ENCODE results near the gene DNAJB14. TPM values are rescaled to one million over a fixed set of nuclear protein-coding genes. Genes with fewer than 3 reads are reported as not detected.

Gene DNAJB14
- total and polyA plus RNA-seq, 2 of the 13 experiments (the other 11 are each of a cell fraction or from before 2014, with no cell fraction given): 9.1 to 38.1 TPM

DNA sequence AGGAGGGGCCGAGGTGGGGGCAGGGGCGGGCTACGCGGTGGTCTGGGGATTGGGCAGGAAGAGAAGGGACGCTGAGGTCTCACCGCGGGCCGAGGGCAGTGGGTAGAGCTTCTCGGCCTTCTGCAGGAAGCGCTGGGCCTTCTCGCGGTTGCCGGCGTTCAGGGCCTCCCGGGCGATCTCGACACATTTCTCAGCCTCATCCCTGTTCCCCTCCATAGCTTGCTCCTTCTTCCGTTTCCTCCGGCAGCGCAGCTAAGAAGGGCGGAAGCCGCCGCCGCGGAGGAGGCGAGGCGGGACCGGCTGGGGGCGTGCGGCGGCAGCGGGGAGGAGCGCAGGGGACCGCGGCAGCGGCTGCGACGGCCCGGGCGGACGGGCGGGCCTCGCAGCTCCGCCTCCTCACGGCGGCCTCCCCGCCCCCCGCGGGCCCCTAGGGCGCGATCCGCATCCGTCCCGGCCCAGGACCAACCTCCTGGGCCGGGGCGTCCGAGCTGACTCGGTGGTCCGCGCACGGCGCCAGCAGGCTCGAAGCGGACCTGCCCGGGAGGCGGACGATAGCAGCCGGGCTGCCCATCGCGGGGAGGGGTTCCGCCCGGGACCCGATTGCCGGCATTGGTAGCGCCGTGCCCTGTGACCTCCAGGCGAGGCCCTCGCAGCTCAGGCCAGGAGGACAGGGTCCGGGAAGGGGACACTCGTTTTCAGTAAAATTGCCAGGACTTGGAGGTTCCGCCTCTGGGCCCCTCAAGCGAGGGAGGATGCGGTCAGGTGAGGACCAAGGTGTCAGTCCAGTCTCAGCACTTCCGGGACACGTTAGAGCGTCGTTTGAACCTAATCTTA is at the start of gene DNAJB14 (continued):
- peak; percentile 57 for TF ChIP-seq YY1 (IDR thresholded peaks at IDR 0.05; ENCODE audit: insufficient read depth, insufficient replicate concordance, low read depth, low read length)
- TF ChIP-seq ZNF605 (CRISPR knock-in tag; IDR thresholded peaks at IDR 0.05): peak; percentile 65
- 0 out of 2 replicates have a peak, but pooled peaks have one; percentile 20 for TF ChIP-seq ZNF451 (CRISPR knock-in tag; IDR thresholded peaks at IDR 0.05)
- peak; percentile 12 for TF ChIP-seq SKI (IDR thresholded peaks at IDR 0.05; ENCODE audit: partially characterized antibody)
- TF ChIP-seq, protein P1, sequence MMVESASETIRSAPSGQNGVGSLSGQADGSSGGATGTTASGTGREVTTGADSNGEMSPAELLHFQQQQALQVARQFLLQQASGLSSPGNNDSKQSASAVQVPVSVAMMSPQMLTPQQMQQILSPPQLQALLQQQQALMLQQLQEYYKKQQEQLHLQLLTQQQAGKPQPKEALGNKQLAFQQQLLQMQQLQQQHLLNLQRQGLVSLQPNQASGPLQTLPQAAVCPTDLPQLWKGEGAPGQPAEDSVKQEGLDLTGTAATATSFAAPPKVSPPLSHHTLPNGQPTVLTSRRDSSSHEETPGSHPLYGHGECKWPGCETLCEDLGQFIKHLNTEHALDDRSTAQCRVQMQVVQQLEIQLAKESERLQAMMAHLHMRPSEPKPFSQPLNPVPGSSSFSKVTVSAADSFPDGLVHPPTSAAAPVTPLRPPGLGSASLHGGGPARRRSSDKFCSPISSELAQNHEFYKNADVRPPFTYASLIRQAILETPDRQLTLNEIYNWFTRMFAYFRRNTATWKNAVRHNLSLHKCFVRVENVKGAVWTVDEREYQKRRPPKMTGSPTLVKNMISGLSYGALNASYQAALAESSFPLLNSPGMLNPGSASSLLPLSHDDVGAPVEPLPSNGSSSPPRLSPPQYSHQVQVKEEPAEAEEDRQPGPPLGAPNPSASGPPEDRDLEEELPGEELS (CRISPR knock-in tag; IDR thresholded peaks at IDR 0.05): 0 out of 2 replicates have a peak, but pooled peaks have one; percentile 20
- peak; percentile 68 for TF ChIP-seq MTA1 (CRISPR knock-in tag; IDR thresholded peaks at IDR 0.05; ENCODE audit: borderline replicate concordance)
- 0 out of 2 replicates have a peak, but pooled peaks have one; percentile 43 for TF ChIP-seq ARNTL (CRISPR knock-in tag; IDR thresholded peaks at IDR 0.05)
- no peak for TF ChIP-seq PLRG1 (conservative IDR thresholded peaks at IDR 0.05)
- TF ChIP-seq JUN (CRISPR knock-in tag; IDR thresholded peaks at IDR 0.05): peak; percentile 21; the same call in 1 of the 2 replicates
- 0 out of 2 replicates have a peak, but pooled peaks have one; percentile 40 for TF ChIP-seq HIVEP1 (CRISPR knock-in tag; IDR thresholded peaks at IDR 0.05)
- TF ChIP-seq, protein P2, sequence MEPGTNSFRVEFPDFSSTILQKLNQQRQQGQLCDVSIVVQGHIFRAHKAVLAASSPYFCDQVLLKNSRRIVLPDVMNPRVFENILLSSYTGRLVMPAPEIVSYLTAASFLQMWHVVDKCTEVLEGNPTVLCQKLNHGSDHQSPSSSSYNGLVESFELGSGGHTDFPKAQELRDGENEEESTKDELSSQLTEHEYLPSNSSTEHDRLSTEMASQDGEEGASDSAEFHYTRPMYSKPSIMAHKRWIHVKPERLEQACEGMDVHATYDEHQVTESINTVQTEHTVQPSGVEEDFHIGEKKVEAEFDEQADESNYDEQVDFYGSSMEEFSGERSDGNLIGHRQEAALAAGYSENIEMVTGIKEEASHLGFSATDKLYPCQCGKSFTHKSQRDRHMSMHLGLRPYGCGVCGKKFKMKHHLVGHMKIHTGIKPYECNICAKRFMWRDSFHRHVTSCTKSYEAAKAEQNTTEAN (CRISPR knock-in tag; conservative IDR thresholded peaks at IDR 0.05): peak; percentile 69; the same call in 1 of the 2 replicates
- TF ChIP-seq ZNF230 (CRISPR knock-in tag; IDR thresholded peaks at IDR 0.05): 0 out of 2 replicates have a peak, but pooled peaks have one; percentile 77
- TF ChIP-seq, protein P3, sequence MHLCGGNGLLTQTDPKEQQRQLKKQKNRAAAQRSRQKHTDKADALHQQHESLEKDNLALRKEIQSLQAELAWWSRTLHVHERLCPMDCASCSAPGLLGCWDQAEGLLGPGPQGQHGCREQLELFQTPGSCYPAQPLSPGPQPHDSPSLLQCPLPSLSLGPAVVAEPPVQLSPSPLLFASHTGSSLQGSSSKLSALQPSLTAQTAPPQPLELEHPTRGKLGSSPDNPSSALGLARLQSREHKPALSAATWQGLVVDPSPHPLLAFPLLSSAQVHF (CRISPR knock-in tag; IDR thresholded peaks at IDR 0.05): peak; percentile 42; the same call in 1 of the 2 replicates
- no peak; the same call in 1 of the 2 replicates for TF ChIP-seq SSRP1 (CRISPR knock-in tag; IDR thresholded peaks at IDR 0.05)
- TF ChIP-seq, protein P4, sequence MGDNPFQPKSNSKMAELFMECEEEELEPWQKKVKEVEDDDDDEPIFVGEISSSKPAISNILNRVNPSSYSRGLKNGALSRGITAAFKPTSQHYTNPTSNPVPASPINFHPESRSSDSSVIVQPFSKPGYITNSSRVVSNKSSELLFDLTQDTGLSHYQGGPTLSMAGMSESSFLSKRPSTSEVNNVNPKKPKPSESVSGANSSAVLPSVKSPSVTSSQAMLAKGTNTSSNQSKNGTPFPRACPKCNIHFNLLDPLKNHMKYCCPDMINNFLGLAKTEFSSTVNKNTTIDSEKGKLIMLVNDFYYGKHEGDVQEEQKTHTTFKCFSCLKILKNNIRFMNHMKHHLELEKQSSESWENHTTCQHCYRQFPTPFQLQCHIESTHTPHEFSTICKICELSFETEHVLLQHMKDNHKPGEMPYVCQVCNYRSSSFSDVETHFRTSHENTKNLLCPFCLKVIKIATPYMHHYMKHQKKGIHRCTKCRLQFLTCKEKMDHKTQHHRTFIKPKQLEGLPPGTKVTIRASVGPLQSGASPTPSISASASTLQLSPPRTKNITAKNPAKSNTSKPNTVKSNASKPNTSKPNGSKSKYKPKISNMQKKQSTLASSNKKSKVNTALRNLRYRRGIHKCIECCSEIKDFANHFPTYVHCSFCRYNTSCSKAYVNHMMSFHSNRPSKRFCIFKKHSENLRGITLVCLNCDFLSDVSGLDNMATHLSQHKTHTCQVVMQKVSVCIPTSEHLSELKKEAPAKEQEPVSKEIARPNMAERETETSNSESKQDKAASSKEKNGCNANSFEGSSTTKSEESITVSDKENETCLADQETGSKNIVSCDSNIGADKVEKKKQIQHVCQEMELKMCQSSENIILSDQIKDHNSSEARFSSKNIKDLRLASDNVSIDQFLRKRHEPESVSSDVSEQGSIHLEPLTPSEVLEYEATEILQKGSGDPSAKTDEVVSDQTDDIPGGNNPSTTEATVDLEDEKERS (CRISPR knock-in tag; IDR thresholded peaks at IDR 0.05): no peak
- TF ChIP-seq MEF2D (CRISPR knock-in tag; IDR thresholded peaks at IDR 0.05): peak; percentile 61; the same call in 1 of the 2 replicates
- peak; percentile 45; the same call in 1 of the 2 replicates for TF ChIP-seq ZNF614 (CRISPR knock-in tag; IDR thresholded peaks at IDR 0.05; ENCODE audit: borderline replicate concordance)
- TF ChIP-seq AGO1 (IDR thresholded peaks at IDR 0.05; ENCODE audit: low read depth, low read length, poor library complexity, severe bottlenecking): peak; percentile 96
- TF ChIP-seq ZNF615 (CRISPR knock-in tag; IDR thresholded peaks at IDR 0.05; ENCODE audit: borderline replicate concordance): peak; percentile 87; the same call in 1 of the 2 replicates
- no peak for TF ChIP-seq ZNF232 (CRISPR knock-in tag; IDR thresholded peaks at IDR 0.05; ENCODE audit: borderline replicate concordance)
- 0 out of 2 replicates have a peak, but pooled peaks have one; percentile 6 for TF ChIP-seq CHD2 (IDR thresholded peaks at IDR 0.05; ENCODE audit: low read depth, low read length)
- TF ChIP-seq FOXK1 (CRISPR knock-in tag; IDR thresholded peaks at IDR 0.05; ENCODE audit: borderline replicate concordance, low read depth): no peak

Measured in HepG2 (cell line).